Measurements from ENCODE around the gene DHRS3. TPM values are rescaled to one million over a fixed set of nuclear protein-coding genes. Genes with fewer than 3 reads are reported as not detected.

DHRS3 gene, protein sequence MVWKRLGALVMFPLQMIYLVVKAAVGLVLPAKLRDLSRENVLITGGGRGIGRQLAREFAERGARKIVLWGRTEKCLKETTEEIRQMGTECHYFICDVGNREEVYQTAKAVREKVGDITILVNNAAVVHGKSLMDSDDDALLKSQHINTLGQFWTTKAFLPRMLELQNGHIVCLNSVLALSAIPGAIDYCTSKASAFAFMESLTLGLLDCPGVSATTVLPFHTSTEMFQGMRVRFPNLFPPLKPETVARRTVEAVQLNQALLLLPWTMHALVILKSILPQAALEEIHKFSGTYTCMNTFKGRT
- 14.7 and 47.6 TPM in 2 replicates for total RNA-seq

GRCh38 chr1:12617901-12618660 lies at the start of gene DHRS3:
Gene DHRS3 (minus strand): TSS chr1:12618210. CDS start chr1:12617348, 862 bp downstream.

DNA sequence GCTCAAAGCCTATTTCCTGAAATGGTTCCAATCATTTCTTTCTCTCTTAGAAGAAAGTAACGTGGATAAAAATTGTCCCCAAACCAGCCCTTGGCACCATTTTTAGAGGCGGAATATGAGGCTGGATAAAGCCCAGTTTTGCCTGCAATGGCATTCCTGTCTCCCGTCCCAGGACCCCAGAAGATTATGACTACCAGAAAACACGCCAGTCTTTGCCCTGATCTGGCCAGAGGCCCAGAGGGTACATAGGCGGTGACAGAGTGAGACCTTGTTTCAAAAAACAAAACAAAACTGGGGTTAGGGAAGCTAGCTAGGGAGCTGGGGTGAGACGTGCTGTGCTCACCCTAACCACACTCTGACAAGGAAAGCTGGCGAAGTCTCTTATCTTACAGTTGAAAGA lies 25.8 kb upstream of the DHRS3 start, which contains the start of gene AADACL4:
AADACL4 (plus strand) TSS at position 301 of the 400 bp plus-strand sequence. CDS start 462 bp downstream, outside the sequence.

Other genes with a start within 250 kb of the DHRS3 start
- not detected in 2 replicates for gene AADACL4, start 25.9 kb upstream of the DHRS3 start, total RNA-seq
- gene AADACL3, start 97.9 kb upstream of the DHRS3 start, total RNA-seq, result not detected in 2 replicates
- gene CFAP107, start 128.0 kb upstream of the DHRS3 start, total RNA-seq, result not detected in 2 replicates
- gene PRAMEF12, start 155.5 kb upstream of the DHRS3 start, total RNA-seq, result not detected in 2 replicates
- not detected in 2 replicates for gene PRAMEF1, start 173.2 kb upstream of the DHRS3 start, total RNA-seq
- gene PRAMEF11, start 213.2 kb upstream of the DHRS3 start, total RNA-seq, result not detected in 2 replicates
- gene HNRNPCL1, start 230.5 kb upstream of the DHRS3 start, total RNA-seq, result not detected in 2 replicates
- not detected in 2 replicates for gene PRAMEF2, start 238.9 kb upstream of the DHRS3 start, total RNA-seq